Fibroblast of skin of left quadriceps (primary cell): ENCODE data around the gene LSP1.

Source experiments
- DNase-seq, 2 experiments: peaks; one replicate each; pipeline ENCODE4 v3.0.0-alpha.2; 2013; ENCODE audit warnings: low read depth in 2 of 2

LSP1 gene

GRCh38 chr11:1927026-1927847 lies 74.4 kb downstream of the LSP1 start:
- DNase-seq: no peak

- no peak for DNase-seq
These were observed 75.1 kb downstream of the LSP1 start for GRCh38 chr11:1927848-1928469.

DNA sequence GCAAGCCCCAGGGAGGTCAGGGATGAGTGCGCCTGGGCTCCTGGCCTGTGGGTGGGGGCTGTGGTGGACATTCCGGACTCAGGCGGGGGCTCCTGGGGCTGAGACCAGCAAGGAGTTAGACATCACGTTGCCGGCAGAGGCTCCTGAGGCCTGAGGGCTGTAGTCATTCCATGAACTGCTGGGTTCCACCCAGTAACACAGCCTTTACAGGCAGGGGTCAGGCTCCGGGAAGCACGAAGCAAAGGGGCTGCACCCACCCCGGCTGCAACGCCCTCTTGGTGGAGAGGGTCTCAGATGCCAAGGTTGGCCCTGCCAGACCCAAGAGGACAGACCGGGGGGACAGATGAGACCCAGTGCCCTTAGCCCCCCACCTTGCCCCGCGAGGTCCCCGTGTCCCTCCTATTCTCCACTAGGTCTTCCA lies 75.6 kb downstream of the LSP1 start:
- no peak for DNase-seq

- no peak for DNase-seq
These were observed 76.1 kb downstream of the LSP1 start for GRCh38 chr11:1928891-1929541.

GRCh38 chr11:1929621-1930461 lies 77.0 kb downstream of the LSP1 start:
- DNase-seq: no peak

DNA sequence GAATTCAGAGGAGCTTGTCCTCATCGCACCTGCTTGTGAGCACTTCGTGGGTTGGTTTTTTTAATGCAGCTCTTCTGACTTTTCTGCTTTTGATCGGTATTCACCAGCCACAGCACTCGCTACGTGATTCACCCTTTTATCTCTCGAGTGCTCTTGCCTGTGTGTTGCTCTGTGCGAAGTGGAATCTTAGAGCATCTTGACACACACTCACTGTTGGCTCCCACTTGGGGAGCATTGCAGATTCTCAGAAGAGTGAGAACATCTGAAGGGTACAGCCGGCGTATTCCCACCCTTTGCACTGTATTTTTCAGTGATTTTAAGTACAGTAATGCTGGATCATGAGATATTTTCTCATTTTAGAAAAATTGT lies 77.6 kb downstream of the LSP1 start:
- no peak for DNase-seq

DNA sequence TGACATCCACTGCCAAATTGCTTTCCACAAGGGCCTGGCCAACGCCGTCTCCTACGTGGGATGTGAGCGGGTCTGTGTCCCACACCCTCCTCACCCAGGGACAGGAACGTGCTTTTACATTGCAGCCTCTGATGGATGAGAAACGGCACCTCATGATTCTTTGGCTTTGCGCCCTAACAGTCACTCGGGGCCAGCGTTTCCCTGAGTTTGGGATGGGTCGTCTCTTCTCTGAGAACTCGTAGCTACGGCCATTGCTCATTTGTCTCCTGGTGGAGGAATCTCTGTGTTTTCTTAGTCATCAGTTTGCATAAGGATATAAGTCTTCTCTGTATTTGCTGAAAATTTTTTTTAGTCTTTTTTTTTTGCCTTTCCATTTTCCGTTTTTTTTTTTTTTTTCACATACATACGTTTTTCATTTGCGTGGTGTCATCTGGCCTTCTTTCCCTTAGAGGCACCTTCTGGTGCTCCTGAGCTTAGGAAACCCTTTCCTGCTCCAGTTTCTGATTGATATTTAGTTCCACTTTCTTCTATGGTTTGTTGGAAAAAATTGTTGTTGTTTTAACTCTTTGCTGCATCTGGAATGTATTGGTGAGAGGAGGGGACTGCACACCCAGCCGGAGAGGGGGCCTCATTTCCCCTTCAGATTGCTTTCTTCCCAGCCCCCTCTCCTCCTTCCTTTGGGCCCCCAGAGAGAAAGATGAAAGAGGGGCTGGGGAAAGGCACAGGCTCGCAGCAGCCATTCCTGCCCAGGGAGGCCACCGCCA lies 78.6 kb downstream of the LSP1 start:
- peak; percentile 36 to 42 for DNase-seq

DNA sequence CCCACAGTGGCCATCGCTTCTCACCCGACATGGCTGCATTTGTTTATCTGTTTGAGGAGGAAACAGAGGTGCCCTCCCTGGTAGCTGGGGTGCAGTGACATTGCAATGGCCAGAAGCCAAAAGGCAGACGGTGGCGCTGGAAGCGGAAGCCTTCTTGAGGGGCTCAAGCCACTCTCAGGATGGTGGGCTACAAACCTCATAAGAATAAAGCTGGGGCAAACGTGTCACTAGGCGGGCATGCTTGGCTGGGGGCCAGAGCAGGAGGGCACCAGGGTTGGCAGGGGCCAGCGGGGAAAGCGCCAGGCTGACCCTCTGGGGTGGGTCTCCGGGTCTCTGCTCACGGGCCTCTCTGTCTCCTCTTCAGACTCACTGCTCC lies 79.2 kb downstream of the LSP1 start:
- no peak for DNase-seq

DNA sequence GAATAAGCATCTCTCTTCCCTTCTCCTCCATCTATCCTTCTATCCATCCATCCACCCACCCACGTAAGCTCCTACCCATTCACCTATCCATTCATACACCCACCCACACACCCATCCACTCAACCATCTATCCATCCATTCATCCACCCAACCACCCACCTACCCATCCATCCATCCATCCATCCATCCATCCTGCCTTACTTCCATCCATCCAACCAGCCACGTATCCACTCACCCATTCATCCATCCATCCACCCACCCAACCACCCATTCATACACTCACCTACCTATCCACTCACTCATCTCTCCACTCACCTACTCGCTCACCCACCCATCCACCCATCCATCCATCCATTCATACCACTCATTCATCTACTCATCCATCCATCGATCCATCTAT lies 79.8 kb downstream of the LSP1 start:
- DNase-seq: no peak

DNA sequence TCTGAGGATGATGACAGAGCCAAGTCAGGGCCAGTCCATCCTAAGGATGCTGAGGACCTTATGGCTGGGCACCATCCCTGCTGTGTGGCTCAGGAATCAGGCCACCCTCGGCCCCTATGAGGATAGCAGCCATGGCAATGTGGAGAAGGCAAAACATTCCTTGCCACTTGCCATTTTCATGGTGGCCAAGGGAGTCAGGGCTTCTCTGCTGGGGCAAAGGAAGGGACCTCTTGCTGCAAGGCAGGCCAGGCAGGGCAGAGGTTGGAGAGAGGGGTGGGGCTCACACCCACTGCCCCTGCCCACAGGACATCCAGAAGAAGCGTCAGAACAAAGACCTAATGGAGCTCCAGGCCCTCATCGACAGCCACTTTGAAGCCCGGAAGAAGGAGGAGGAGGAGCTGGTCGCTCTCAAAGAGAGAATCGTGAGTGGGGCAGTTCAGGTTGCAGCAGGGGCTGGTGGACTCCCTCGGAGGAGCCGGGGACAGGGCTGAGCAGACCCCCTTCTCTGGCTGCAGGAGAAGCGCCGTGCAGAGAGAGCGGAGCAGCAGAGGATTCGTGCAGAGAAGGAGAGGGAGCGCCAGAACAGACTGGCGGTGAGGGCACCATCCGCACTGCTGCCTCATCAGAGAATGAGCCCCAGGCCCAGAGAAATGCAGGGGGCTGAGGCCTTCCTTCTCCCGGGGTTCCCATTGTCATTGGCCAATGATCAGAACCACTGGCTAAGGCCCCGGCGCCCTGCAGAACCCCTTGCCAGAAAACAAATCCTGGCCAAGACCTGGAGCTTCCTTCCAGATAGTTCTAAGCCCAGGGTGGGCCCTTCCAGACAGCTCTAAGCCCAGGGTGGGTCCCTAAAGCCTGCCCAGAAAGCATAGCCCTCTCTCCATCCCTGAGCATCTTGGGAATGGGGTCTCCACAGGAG lies 80.8 kb downstream of the LSP1 start:
- DNase-seq: no peak

DNA sequence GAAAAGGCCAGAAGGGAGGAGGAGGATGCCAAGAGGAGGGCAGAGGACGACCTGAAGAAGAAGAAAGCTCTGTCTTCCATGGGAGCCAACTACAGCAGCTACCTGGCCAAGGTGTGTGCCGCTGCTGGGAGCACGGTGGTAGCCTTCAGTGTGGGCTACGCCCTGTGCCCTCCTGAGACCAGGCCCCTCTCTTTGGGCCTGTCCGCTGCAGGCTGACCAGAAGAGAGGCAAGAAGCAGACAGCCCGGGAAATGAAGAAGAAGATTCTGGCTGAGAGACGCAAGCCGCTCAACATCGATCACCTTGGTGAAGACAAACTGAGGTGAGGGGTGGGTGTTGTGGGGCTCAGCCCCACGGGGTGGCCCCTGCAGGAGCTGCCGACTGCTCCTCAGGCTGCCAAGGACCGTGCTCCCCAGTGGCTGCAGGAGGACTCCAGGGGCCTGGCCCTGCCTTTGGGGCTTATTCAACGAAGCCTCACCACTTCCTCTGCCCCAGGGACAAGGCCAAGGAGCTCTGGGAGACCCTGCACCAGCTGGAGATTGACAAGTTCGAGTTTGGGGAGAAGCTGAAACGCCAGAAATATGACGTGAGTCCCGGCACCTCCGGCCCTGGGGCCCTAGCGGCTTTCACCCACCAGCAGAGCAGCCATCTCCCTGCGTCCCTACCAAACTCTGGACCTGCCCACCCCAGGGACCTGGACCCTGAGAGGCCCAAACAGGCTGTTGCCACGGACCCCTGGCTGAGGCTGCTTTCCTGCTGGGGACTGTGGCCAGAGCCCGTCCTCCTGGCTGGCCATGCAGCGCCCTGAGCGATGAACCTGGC lies 81.7 kb downstream of the LSP1 start:
- DNase-seq: no peak

DNA sequence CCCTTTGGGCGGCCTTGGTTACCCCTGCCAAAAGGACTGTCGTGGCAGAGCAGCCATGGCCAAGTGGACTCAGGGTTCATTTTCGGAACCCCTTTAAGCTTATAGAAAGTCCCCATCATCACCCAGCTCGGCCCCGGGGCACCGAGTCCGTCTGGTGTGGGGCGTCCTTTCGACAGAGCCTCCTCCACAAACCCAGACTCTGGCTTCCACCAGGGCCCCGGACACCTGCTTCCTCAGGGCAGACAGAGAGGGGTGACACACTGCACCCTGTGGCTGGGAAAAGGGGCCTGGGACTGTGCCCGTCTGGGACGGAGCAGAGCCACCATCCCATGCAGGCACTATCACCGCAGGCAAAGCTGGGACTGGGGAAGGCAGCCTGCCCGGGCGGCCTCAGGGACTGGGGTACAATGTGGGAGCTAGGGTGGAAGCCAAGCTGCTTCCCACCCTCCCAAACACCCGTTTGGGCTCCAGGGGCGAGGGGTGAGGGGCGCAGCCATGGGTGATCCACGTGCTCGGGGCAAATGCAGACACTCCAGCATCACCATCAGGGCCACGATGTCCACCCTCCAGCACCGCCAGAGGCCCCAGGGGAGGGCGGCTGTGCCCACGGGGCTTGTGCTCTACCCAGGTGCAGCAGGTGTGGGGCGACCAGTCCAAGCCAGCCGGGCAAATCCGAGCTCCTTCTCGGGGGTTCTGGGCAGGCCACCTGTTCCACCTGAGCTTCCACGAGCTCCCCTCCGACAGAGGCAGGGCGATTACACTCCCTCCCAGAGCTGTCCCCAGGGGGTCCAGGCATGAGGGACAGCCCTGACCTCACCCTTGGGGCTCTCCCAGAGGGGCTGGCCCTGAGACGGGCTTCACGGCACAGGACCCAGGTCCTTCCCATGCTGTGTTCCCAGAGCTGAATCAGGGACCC lies 82.5 kb downstream of the LSP1 start:
- no peak for DNase-seq

GRCh38 chr11:1936072-1936780 lies 83.3 kb downstream of the LSP1 start:
- no peak for DNase-seq

GRCh38 chr11:1936781-1937615 lies 84.1 kb downstream of the LSP1 start:
- no peak for DNase-seq

DNA sequence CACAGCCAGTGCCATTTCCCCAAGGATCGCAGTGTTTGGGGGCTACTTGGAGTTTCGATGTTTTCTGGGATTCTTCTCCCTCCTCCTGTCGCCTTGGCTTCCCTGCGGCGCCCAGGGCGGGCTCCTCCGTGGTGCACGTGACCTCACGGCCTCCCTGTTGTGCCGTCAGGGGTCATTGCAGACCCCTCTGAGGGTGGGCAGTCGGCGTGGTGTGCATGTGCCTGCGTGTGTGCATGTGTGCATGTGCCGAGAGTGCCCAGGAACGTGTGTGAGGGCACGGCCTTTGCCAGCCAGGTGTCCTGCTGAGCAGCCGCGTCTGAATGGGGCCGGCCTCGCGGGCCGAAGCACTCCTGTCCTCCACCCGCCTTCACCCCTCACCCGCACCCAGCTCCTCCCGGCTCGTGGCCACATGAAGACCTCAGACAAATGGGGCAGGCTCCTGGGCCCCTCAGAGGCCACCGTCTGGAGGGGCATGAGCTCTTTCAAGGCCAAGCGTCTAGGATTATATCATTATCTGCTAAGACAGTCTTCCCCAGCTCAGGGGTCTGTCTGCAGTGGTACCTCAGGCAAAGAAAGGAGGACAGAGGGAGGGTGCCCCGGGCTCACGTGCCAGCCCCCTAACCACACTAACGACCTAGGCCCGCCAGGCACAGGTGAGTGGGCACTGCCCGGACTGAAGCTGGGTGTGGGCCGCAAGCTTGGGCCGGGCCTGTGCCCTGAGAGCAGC lies 84.9 kb downstream of the LSP1 start:
- DNase-seq: no peak

GRCh38 chr11:1938343-1939005 lies 85.6 kb downstream of the LSP1 start:
- DNase-seq: no peak
